SW 1271 (cell line): ENCODE measurements around the gene FASTKD3.
A peak's percentile ranks its signal among the peaks of the same experiment; 100 is the strongest.
"Not testable (repeated sequence)": the region's sequence is repeated elsewhere in the genome, so short reads cannot be mapped to it uniquely, and the experiment has no call there.

Experiments used
- DNase-seq, 2 experiments: peaks; one replicate each; lab custom pipeline; 2025; lab: John Stamatoyannopoulos, UW

FASTKD3 gene, protein sequence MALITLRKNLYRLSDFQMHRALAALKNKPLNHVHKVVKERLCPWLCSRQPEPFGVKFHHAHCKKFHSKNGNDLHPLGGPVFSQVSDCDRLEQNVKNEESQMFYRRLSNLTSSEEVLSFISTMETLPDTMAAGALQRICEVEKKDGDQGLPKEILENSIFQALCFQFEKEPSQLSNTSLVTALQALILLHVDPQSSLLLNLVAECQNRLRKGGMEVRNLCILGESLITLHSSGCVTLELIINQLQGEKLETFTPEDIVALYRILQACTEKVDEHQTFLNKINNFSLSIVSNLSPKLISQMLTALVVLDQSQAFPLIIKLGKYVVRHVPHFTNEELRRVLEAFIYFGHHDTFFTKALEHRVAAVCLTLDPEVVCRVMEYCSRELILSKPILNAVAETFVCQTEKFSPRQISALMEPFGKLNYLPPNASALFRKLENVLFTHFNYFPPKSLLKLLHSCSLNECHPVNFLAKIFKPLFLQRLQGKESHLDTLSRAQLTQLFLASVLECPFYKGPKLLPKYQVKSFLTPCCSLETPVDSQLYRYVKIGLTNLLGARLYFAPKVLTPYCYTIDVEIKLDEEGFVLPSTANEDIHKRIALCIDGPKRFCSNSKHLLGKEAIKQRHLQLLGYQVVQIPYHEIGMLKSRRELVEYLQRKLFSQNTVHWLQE

GRCh38 chr5:7868773-7869473, at the start of gene FASTKD3, which contains the start of gene MTRR:
TSS of gene FASTKD3 (minus strand) at chr5:7869031. CDS start at chr5:7868083, 948 bp downstream.
TSS of gene MTRR (plus strand) at chr5:7869148. CDS start at chr5:7870795, 1,647 bp downstream.
- peak; percentile 88 to 95 for DNase-seq

GRCh38 chr5:7917130-7918123, 48.6 kb upstream of the FASTKD3 start:
- DNase-seq: no peak

DNA sequence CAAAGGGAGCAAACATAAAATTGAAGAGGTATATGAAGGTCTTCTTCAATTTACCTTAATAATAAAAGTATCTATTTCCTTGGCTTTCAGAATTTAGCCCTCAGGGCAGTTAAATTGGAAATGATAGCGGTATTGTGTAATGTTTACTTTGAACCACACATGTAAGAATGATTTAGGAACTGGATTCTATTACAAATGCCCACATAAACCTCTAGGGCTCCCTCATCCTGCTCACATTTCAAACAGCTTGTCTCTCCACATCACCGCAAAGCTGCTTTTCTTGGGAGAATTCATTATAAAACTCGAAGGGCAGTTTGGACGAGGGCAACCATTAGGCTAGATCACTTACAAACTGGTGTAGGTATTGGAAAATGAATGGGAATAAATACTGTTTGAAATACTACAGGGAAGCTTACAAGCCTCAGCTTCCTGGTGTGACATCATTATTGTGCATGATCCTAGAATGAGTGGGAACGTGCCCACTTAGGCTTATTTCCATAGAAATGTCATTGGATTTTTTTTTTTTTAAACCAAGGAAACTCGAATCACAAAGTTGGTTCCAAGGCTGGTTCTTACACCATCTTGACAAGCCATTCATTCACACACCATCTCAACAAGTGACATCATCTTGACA, 47.5 kb upstream of the FASTKD3 start:
- DNase-seq: no peak

GRCh38 chr5:7911429-7911771, 42.6 kb upstream of the FASTKD3 start:
- DNase-seq: not testable (repeated sequence)

- no peak for DNase-seq
These were observed 42.1 kb upstream of the FASTKD3 start for GRCh38 chr5:7910738-7911428.

- DNase-seq: no peak
These were observed 39.5 kb upstream of the FASTKD3 start for GRCh38 chr5:7908317-7908716.

- DNase-seq: no peak
These were observed 38.8 kb upstream of the FASTKD3 start for GRCh38 chr5:7907612-7908011.

- peak; percentile 18 to 59 for DNase-seq
These were observed 35.3 kb upstream of the FASTKD3 start for GRCh38 chr5:7904170-7904569.

GRCh38 chr5:7902666-7903625, 34.1 kb upstream of the FASTKD3 start:
- DNase-seq: no peak

- no peak for DNase-seq
These were observed 33.4 kb upstream of the FASTKD3 start for GRCh38 chr5:7902201-7902600.

- DNase-seq: peak in 1 of 2 experiments; percentile 36
These were observed 28.3 kb upstream of the FASTKD3 start for GRCh38 chr5:7897014-7897600.

GRCh38 chr5:7894860-7895259, 26.0 kb upstream of the FASTKD3 start:
- no peak for DNase-seq

DNA sequence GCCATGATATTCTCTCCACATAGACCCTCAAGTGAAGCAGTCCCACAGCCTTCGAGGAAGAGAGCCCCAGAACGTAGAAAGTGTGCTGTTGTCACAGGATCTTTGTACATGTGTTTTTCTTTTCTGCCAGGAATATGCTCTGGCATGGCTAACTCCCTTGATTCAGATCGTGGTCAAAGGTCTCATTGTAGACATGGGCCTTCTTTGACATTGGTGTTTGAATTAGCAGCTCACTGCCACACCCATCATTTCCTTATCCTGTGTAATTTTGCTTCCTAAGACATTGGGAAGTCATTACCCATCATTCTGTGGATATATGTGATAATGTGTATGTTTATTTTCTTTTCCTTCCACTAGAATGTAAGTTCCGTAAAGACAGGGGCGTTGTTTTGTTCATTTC, 25.6 kb upstream of the FASTKD3 start:
- no peak for DNase-seq

- no peak for DNase-seq
These were observed 20.1 kb upstream of the FASTKD3 start for GRCh38 chr5:7888901-7889300.

- peak in 1 of 2 experiments; percentile 56 for DNase-seq
These were observed 18.1 kb upstream of the FASTKD3 start for GRCh38 chr5:7886849-7887475.

- no peak for DNase-seq
These were observed 15.8 kb upstream of the FASTKD3 start for GRCh38 chr5:7884491-7885267.

DNA sequence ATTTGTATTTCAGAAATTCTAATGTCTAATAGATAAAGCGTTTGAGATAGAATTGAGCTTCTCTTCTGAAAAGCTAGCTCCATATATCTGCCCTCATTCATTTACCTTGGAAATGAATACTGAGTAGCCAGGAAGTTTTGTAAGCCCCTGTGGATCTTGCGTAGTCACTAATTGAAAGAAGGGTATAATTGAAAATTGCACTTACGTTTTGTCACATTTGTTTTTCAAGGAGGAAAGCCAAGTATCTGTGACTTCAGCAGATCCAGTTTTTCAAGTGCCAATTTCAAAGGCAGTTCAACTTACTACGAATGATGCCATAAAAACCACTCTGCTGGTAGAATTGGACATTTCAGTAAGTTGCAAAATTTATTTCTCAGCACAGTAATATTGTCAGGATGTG, 14.1 kb upstream of the FASTKD3 start:
- DNase-seq: no peak

DNA sequence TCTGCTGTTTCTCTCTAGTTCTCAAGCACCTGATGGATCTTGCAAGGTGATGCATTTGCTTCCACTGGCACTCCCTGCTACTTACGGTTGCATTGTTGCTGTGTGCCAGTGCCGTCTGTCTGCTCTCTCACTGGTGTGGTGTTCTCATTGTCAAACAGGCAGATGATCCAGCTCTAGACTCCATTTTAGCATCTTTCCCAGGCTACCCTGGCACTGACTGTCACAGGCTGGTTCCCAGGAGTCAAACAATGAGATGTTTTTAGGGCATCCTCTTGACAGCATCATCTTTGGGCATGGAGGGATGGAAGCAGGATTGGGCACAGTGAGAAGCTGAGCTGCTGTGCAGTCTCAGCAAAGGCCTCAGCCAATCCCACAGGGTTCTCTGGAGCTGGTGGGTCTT, 13.0 kb upstream of the FASTKD3 start:
- DNase-seq: no peak
